H1 (cell line): ENCODE results near the gene DNAH10. TPM values are rescaled to one million over a fixed set of nuclear protein-coding genes. Genes with fewer than 3 reads are reported as not detected.

ENCODE experiments used
- CTCF ChIA-PET: fragments of 300-600 bp; sonication (Branson Sonifier 250); formaldehyde crosslinking; loops from one replicate; lab custom pipeline; 2021; ENCODE audit not compliant: partially characterized antibody; lab: Charles Lee
- POLR2A ChIA-PET: fragments of 300-600 bp; sonication (Branson Sonifier 250); formaldehyde crosslinking; loops from one replicate; lab custom pipeline; 2021; ENCODE audit warnings: inconsistent platforms; ENCODE audit not compliant: partially characterized antibody; lab: Charles Lee
- DNase-seq, 2 experiments: peaks; one replicate each; pipeline versions ENCODE4 v3.0.0 to v3.0.0-alpha.2; 2010 to 2022; ENCODE audit warnings: low spot score in 2 of 2, low read depth in 1 of 2, mixed read lengths in 1 of 2
- FAIRE-seq: peaks from 2 replicates; lab custom pipeline; 2011; peaks lifted over from hg19 to GRCh38; lab: Jason Lieb, UNC
- H2AFZ ChIP-seq: 2 replicates; pipeline ENCODE4 v1.8.1; 2012; ENCODE audit warnings: low read length, inconsistent platforms
- H2AK5ac ChIP-seq: 2 replicates; pipeline ENCODE4 v1.6.1; 2013; ENCODE audit warnings: low read depth, low read length
- H2BK120ac ChIP-seq: replicated peaks from 2 replicates; pipeline ENCODE3; 2013; ENCODE audit warnings: low read depth, low read length, inconsistent platforms
- H2BK12ac ChIP-seq: 2 replicates; pipeline ENCODE4 v1.6.1; 2013; ENCODE audit warnings: low read depth, low read length
- H2BK15ac ChIP-seq: 2 replicates; pipeline ENCODE4 v1.6.1; 2013; ENCODE audit warnings: low read length
- H2BK20ac ChIP-seq: 2 replicates; pipeline ENCODE4 v1.6.1; 2013; ENCODE audit warnings: low read length
- H2BK5ac ChIP-seq: 2 replicates; pipeline ENCODE4 v1.6.1; 2013; ENCODE audit warnings: low read depth, low read length
- H3K14ac ChIP-seq: 2 replicates; pipeline ENCODE4 v1.6.1; 2013; ENCODE audit warnings: inconsistent platforms; ENCODE audit not compliant: insufficient read length
- H3K18ac ChIP-seq: 2 replicates; pipeline ENCODE4 v1.6.1; 2013; ENCODE audit warnings: low read length; ENCODE audit errors: extremely low read depth
- H3K23ac ChIP-seq: 2 replicates; pipeline ENCODE4 v1.6.1; 2013; ENCODE audit warnings: inconsistent platforms; ENCODE audit not compliant: insufficient read length
- H3K23me2 ChIP-seq: 2 replicates; pipeline ENCODE4 v1.6.1; 2013; ENCODE audit warnings: low read depth, low read length
- H3K27ac ChIP-seq: 2 replicates; pipeline ENCODE4 v1.6.1; 2011; ENCODE audit warnings: low read depth, low read length, inconsistent platforms
- H3K27me3 ChIP-seq, 4 experiments: replicated peaks in 1 of 4; 1 replicate in 1 of 4; 2 replicates in 3 of 4; pipeline versions ENCODE4 v1.6.1 to v1.8.1; 2011 to 2013; ENCODE audit warnings: low read length in 3 of 4, mild to moderate bottlenecking in 3 of 4, inconsistent platforms in 2 of 4, mixed read lengths in 2 of 4, moderate library complexity in 1 of 4; ENCODE audit not compliant: control insufficient read depth in 3 of 4, insufficient read depth in 3 of 4; ENCODE audit errors: extremely low read depth in 1 of 4
- H3K36me3 ChIP-seq, 4 experiments: 2 replicates each; pipeline versions ENCODE4 v1.6.1 to v1.8.1; 2011 to 2013; ENCODE audit warnings: mild to moderate bottlenecking in 4 of 4, low read length in 3 of 4, moderate library complexity in 2 of 4, control low read depth in 1 of 4, inconsistent platforms in 1 of 4; ENCODE audit not compliant: insufficient read depth in 4 of 4, control insufficient read depth in 2 of 4
- H3K4ac ChIP-seq: replicated peaks from 2 replicates; pipeline ENCODE3; 2013; ENCODE audit warnings: low read length, low read depth, mixed read lengths, inconsistent platforms; ENCODE audit not compliant: insufficient read length
- H3K4me1 ChIP-seq, 4 experiments: replicated peaks in 1 of 4; 1 replicate in 1 of 4; 2 replicates in 3 of 4; pipeline versions ENCODE4 v1.6.1 to v1.8.1; 2011 to 2013; ENCODE audit warnings: low read length in 3 of 4, inconsistent platforms in 2 of 4, mixed read lengths in 1 of 4; ENCODE audit not compliant: insufficient read depth in 4 of 4, control insufficient read depth in 3 of 4
- H3K4me2 ChIP-seq, 2 experiments: 2 replicates each; pipeline versions ENCODE4 v1.6.1 to v1.8.1; 2011 to 2013; ENCODE audit warnings: low read depth in 2 of 2, low read length in 2 of 2, control low read depth in 1 of 2, inconsistent platforms in 1 of 2, mild to moderate bottlenecking in 1 of 2; ENCODE audit not compliant: insufficient read depth in 1 of 2
- H3K4me3 ChIP-seq, 4 experiments: fragments of 200-600, 300-600 bp in 1 of 4; sonication (generic), shearing (Covaris generic), sonication (Bioruptor Twin) in 1 of 4; 2 replicates each; pipeline versions ENCODE4 v1.5.1 to v1.8.1; 2011 to 2016; ENCODE audit warnings: low read length in 4 of 4, low read depth in 3 of 4, control low read depth in 2 of 4, inconsistent platforms in 2 of 4, mild to moderate bottlenecking in 2 of 4, mixed read lengths in 1 of 4, moderate library complexity in 1 of 4; ENCODE audit not compliant: insufficient read depth in 2 of 4; ENCODE audit errors: extremely low read depth in 1 of 4
- H3K56ac ChIP-seq: replicated peaks from 2 replicates; pipeline ENCODE3; 2013; ENCODE audit warnings: low read depth, mild to moderate bottlenecking, mixed read lengths, low read length, inconsistent platforms; ENCODE audit not compliant: insufficient read length
- H3K79me1 ChIP-seq: 2 replicates; pipeline ENCODE4 v1.6.1; 2013; ENCODE audit warnings: low read depth, low read length, control low read depth
- H3K79me2 ChIP-seq, 2 experiments: 2 replicates each; pipeline versions ENCODE4 v1.6.1 to v1.8.1; 2012 to 2013; ENCODE audit warnings: low read length in 2 of 2, mild to moderate bottlenecking in 2 of 2, inconsistent platforms in 1 of 2; ENCODE audit not compliant: insufficient read depth in 2 of 2, control insufficient read depth in 1 of 2
- H3K9ac ChIP-seq, 4 experiments: replicated peaks in 1 of 4; 1 replicate in 1 of 4; 2 replicates in 3 of 4; pipeline versions ENCODE4 v1.6.1 to v1.8.1; 2011 to 2013; ENCODE audit warnings: low read depth in 3 of 4, low read length in 3 of 4, control low read depth in 2 of 4, mild to moderate bottlenecking in 2 of 4, moderate library complexity in 2 of 4, inconsistent platforms in 1 of 4; ENCODE audit errors: extremely low read depth in 1 of 4
- H3K9me3 ChIP-seq, 2 experiments: 2 replicates each; pipeline versions ENCODE4 v1.6.1 to v1.8.1; 2012 to 2013; ENCODE audit warnings: mild to moderate bottlenecking in 2 of 2, moderate library complexity in 2 of 2, control low read depth in 1 of 2, inconsistent platforms in 1 of 2, low read depth in 1 of 2, low read length in 1 of 2, mixed read lengths in 1 of 2; ENCODE audit not compliant: insufficient read depth in 2 of 2
- H4K20me1 ChIP-seq, 2 experiments: replicated peaks in 1 of 2; 2 replicates each; pipeline versions ENCODE3 to v1.8.1; 2011 to 2013; ENCODE audit warnings: inconsistent platforms in 2 of 2, low read length in 2 of 2, mild to moderate bottlenecking in 1 of 2; ENCODE audit not compliant: insufficient read depth in 2 of 2, control insufficient read depth in 1 of 2
- H4K5ac ChIP-seq: 2 replicates; pipeline ENCODE4 v1.6.1; 2013; ENCODE audit warnings: low read length, low read depth, mixed read lengths, inconsistent platforms; ENCODE audit not compliant: insufficient read length
- H4K8ac ChIP-seq: 2 replicates; pipeline ENCODE4 v1.8.0; 2013; ENCODE audit warnings: mild to moderate bottlenecking, moderate library complexity, low read length, inconsistent platforms; ENCODE audit not compliant: insufficient read depth; ENCODE audit errors: extremely low read depth
- H4K91ac ChIP-seq: replicated peaks from 2 replicates; pipeline ENCODE3; 2013; ENCODE audit warnings: low read length, mixed read lengths, inconsistent platforms; ENCODE audit not compliant: insufficient read length
- CBX8 ChIP-seq: fragments of 300-800, 300-1000 bp; sonication (generic); IDR thresholded peaks from 2 replicates; pipeline ENCODE4 v1.7.1; 2016; ENCODE audit warnings: low read depth, low read length, borderline replicate concordance
- CTBP2 ChIP-seq: IDR thresholded peaks from 2 replicates; pipeline ENCODE4 v1.7.0; 2011; ENCODE audit warnings: borderline replicate concordance, mild to moderate bottlenecking, moderate library complexity, mixed read lengths, low read length; ENCODE audit not compliant: insufficient read depth, insufficient read length
- SAP30 ChIP-seq: fragments of 300-600 bp; sonication (generic); IDR thresholded peaks from 2 replicates; pipeline ENCODE4 v1.7.1; 2012; ENCODE audit warnings: low read length, moderate library complexity, mild to moderate bottlenecking, inconsistent platforms; ENCODE audit not compliant: insufficient read depth, insufficient replicate concordance
- SIX5 ChIP-seq: IDR thresholded peaks from 2 replicates; pipeline ENCODE4 v1.6.1; 2011; ENCODE audit warnings: mild to moderate bottlenecking, low read depth, low read length
- WGBS, 2 experiments: shearing (Covaris generic) in 1 of 2; methylation state at CpG; one replicate each; pipeline versions ENCODE4 v1.1.6 to v1.1.7; 2013 to 2015; ENCODE audit warnings: low lambda C conversion rate in 2 of 2, mixed read lengths in 2 of 2, inconsistent platforms in 1 of 2, low coverage in 1 of 2, missing lambda C conversion rate in 1 of 2; ENCODE audit not compliant: insufficient replicate concordance in 2 of 2, insufficient coverage in 1 of 2, insufficient read length in 1 of 2; ENCODE audit errors: extremely low coverage in 1 of 2, missing lambda C conversion rate in 1 of 2; 5-methylcytosine and 5-hydroxymethylcytosine counted together
- polyA plus RNA-seq, 7 experiments: library from polyadenylated mRNA; depleted of rRNA in 3 of 7; stranded (reverse) in 5 of 7; unstranded in 2 of 7; fragments of >200 nt in 5 of 7; fragments of 200-250 nt in 2 of 7; gene quantifications; 1 replicate in 5 of 7; 2 replicates in 1 of 7; 4 replicates in 1 of 7; pipeline versions ENCODE4 v1.2.1 to v1.2.3, GENCODE V29; 2011 to 2013; ENCODE audit warnings: missing spikeins in 2 of 7, mixed read lengths in 2 of 7
- total RNA-seq: library from RNA; stranded (reverse); fragmentation: NEBNext Ultra II Directional; extraction: Animal tissue kit (Norgen Biotek cat#: 25700); gene quantifications from 2 replicates; pipeline ENCODE4 v1.2.1, GENCODE V29; 2021

DNAH10 gene
- total and polyA plus RNA-seq, 2 of the 8 experiments (the other 6 are each of a cell fraction or from before 2014, with no cell fraction given): 0.02 to 0.24 TPM

- Histone ChIP-seq H2AK5ac (no peak overlapping the region), H3K27me3 (peaks cover 0 to 3% (median 0%) of the 10 kb centered on the region in 4 experiments; a peak in 1 of 7 replicates), H3K4me2 (no peak overlapping the region), H4K91ac (no peak overlapping the region), H4K8ac (no peak overlapping the region), H3K4me1 (no peaks in the 10 kb centered on the region), H3K4ac (no peak overlapping the region), H3K79me2 (no peaks in the 10 kb centered on the region), H2BK5ac (no peak overlapping the region), H2AFZ (no peak overlapping the region), H3K9me3 (peaks cover 0 to 2% of the 10 kb centered on the region in 2 experiments; a peak in 1 of 4 replicates), H2BK15ac (no peak overlapping the region), H2BK12ac (no peak overlapping the region), H3K18ac (no peak overlapping the region), H2BK120ac (no peak overlapping the region), H4K20me1 (no peaks in the 10 kb centered on the region), H4K5ac (no peak overlapping the region), H3K27ac (no peak overlapping the region), H3K9ac (no peak overlapping the region), H3K23ac (no peak overlapping the region), H3K14ac (no peak overlapping the region), H3K4me3 (no peak overlapping the region), H3K56ac (no peak overlapping the region), H3K79me1 (no peaks in the 10 kb centered on the region), H2BK20ac (no peak overlapping the region), H3K36me3 (no peaks in the 10 kb centered on the region), H3K23me2 (no peaks in the 10 kb centered on the region; the same call in 1 of the 2 replicates)
- POLR2A ChIA-PET: interaction anchor here (1.6 kb wide), 1 partner anchor 10 kb away, joined by 5 read pairs; the partner anchor contains the start of gene DNAH10
- CTCF ChIA-PET: interaction anchor here (0.7 to 1.5 kb wide), 4 partner anchors 16 to 213 kb away, joined by 3 to 4 read pairs (median 3); no protein-coding TSS in a partner anchor
- DNase-seq (no peak), FAIRE-seq (no peak)
- 90% methylated on average over 7 of the region's 7 CpGs; no CpG with 5 or more reads in 1 of the 2 experiments for WGBS, 2 experiments
- no peak for TF ChIP-seq SAP30
- no peak for TF ChIP-seq CTBP2
- no peak for TF ChIP-seq SIX5
- TF ChIP-seq CBX8: no peak
Observed at GRCh38 chr12:123771261-123771660, 9.2 kb downstream of the DNAH10 start.
